H1 (cell line): ENCODE results near the gene BICD1. TPM values are rescaled to one million over a fixed set of nuclear protein-coding genes. Genes with fewer than 3 reads are reported as not detected.

ENCODE experiments used
- CTCF ChIA-PET: fragments of 300-600 bp; sonication (Branson Sonifier 250); formaldehyde crosslinking; loops from one replicate; lab custom pipeline; 2021; ENCODE audit not compliant: partially characterized antibody; lab: Charles Lee
- POLR2A ChIA-PET: fragments of 300-600 bp; sonication (Branson Sonifier 250); formaldehyde crosslinking; loops from one replicate; lab custom pipeline; 2021; ENCODE audit warnings: inconsistent platforms; ENCODE audit not compliant: partially characterized antibody; lab: Charles Lee
- DNase-seq, 2 experiments: peaks; one replicate each; pipeline versions ENCODE4 v3.0.0 to v3.0.0-alpha.2; 2010 to 2022; ENCODE audit warnings: low spot score in 2 of 2, low read depth in 1 of 2, mixed read lengths in 1 of 2
- FAIRE-seq: peaks from 2 replicates; lab custom pipeline; 2011; peaks lifted over from hg19 to GRCh38; lab: Jason Lieb, UNC
- H2AFZ ChIP-seq: 2 replicates; pipeline ENCODE4 v1.8.1; 2012; ENCODE audit warnings: low read length, inconsistent platforms
- H2AK5ac ChIP-seq: 2 replicates; pipeline ENCODE4 v1.6.1; 2013; ENCODE audit warnings: low read depth, low read length
- H2BK120ac ChIP-seq: replicated peaks from 2 replicates; pipeline ENCODE3; 2013; ENCODE audit warnings: low read depth, low read length, inconsistent platforms
- H2BK12ac ChIP-seq: 2 replicates; pipeline ENCODE4 v1.6.1; 2013; ENCODE audit warnings: low read depth, low read length
- H2BK15ac ChIP-seq: 2 replicates; pipeline ENCODE4 v1.6.1; 2013; ENCODE audit warnings: low read length
- H2BK20ac ChIP-seq: 2 replicates; pipeline ENCODE4 v1.6.1; 2013; ENCODE audit warnings: low read length
- H2BK5ac ChIP-seq: 2 replicates; pipeline ENCODE4 v1.6.1; 2013; ENCODE audit warnings: low read depth, low read length
- H3K14ac ChIP-seq: 2 replicates; pipeline ENCODE4 v1.6.1; 2013; ENCODE audit warnings: inconsistent platforms; ENCODE audit not compliant: insufficient read length
- H3K18ac ChIP-seq: 2 replicates; pipeline ENCODE4 v1.6.1; 2013; ENCODE audit warnings: low read length; ENCODE audit errors: extremely low read depth
- H3K23ac ChIP-seq: 2 replicates; pipeline ENCODE4 v1.6.1; 2013; ENCODE audit warnings: inconsistent platforms; ENCODE audit not compliant: insufficient read length
- H3K23me2 ChIP-seq: 2 replicates; pipeline ENCODE4 v1.6.1; 2013; ENCODE audit warnings: low read depth, low read length
- H3K27ac ChIP-seq: 2 replicates; pipeline ENCODE4 v1.6.1; 2011; ENCODE audit warnings: low read depth, low read length, inconsistent platforms
- H3K27me3 ChIP-seq, 4 experiments: replicated peaks in 1 of 4; 1 replicate in 1 of 4; 2 replicates in 3 of 4; pipeline versions ENCODE4 v1.6.1 to v1.8.1; 2011 to 2013; ENCODE audit warnings: low read length in 3 of 4, mild to moderate bottlenecking in 3 of 4, inconsistent platforms in 2 of 4, mixed read lengths in 2 of 4, moderate library complexity in 1 of 4; ENCODE audit not compliant: control insufficient read depth in 3 of 4, insufficient read depth in 3 of 4; ENCODE audit errors: extremely low read depth in 1 of 4
- H3K36me3 ChIP-seq, 4 experiments: 2 replicates each; pipeline versions ENCODE4 v1.6.1 to v1.8.1; 2011 to 2013; ENCODE audit warnings: mild to moderate bottlenecking in 4 of 4, low read length in 3 of 4, moderate library complexity in 2 of 4, control low read depth in 1 of 4, inconsistent platforms in 1 of 4; ENCODE audit not compliant: insufficient read depth in 4 of 4, control insufficient read depth in 2 of 4
- H3K4ac ChIP-seq: replicated peaks from 2 replicates; pipeline ENCODE3; 2013; ENCODE audit warnings: low read length, low read depth, mixed read lengths, inconsistent platforms; ENCODE audit not compliant: insufficient read length
- H3K4me1 ChIP-seq, 4 experiments: replicated peaks in 1 of 4; 1 replicate in 1 of 4; 2 replicates in 3 of 4; pipeline versions ENCODE4 v1.6.1 to v1.8.1; 2011 to 2013; ENCODE audit warnings: low read length in 3 of 4, inconsistent platforms in 2 of 4, mixed read lengths in 1 of 4; ENCODE audit not compliant: insufficient read depth in 4 of 4, control insufficient read depth in 3 of 4
- H3K4me2 ChIP-seq, 2 experiments: 2 replicates each; pipeline versions ENCODE4 v1.6.1 to v1.8.1; 2011 to 2013; ENCODE audit warnings: low read depth in 2 of 2, low read length in 2 of 2, control low read depth in 1 of 2, inconsistent platforms in 1 of 2, mild to moderate bottlenecking in 1 of 2; ENCODE audit not compliant: insufficient read depth in 1 of 2
- H3K4me3 ChIP-seq, 4 experiments: fragments of 200-600, 300-600 bp in 1 of 4; sonication (generic), shearing (Covaris generic), sonication (Bioruptor Twin) in 1 of 4; 2 replicates each; pipeline versions ENCODE4 v1.5.1 to v1.8.1; 2011 to 2016; ENCODE audit warnings: low read length in 4 of 4, low read depth in 3 of 4, control low read depth in 2 of 4, inconsistent platforms in 2 of 4, mild to moderate bottlenecking in 2 of 4, mixed read lengths in 1 of 4, moderate library complexity in 1 of 4; ENCODE audit not compliant: insufficient read depth in 2 of 4; ENCODE audit errors: extremely low read depth in 1 of 4
- H3K56ac ChIP-seq: replicated peaks from 2 replicates; pipeline ENCODE3; 2013; ENCODE audit warnings: low read depth, mild to moderate bottlenecking, mixed read lengths, low read length, inconsistent platforms; ENCODE audit not compliant: insufficient read length
- H3K79me1 ChIP-seq: 2 replicates; pipeline ENCODE4 v1.6.1; 2013; ENCODE audit warnings: low read depth, low read length, control low read depth
- H3K79me2 ChIP-seq, 2 experiments: 2 replicates each; pipeline versions ENCODE4 v1.6.1 to v1.8.1; 2012 to 2013; ENCODE audit warnings: low read length in 2 of 2, mild to moderate bottlenecking in 2 of 2, inconsistent platforms in 1 of 2; ENCODE audit not compliant: insufficient read depth in 2 of 2, control insufficient read depth in 1 of 2
- H3K9ac ChIP-seq, 4 experiments: replicated peaks in 1 of 4; 1 replicate in 1 of 4; 2 replicates in 3 of 4; pipeline versions ENCODE4 v1.6.1 to v1.8.1; 2011 to 2013; ENCODE audit warnings: low read depth in 3 of 4, low read length in 3 of 4, control low read depth in 2 of 4, mild to moderate bottlenecking in 2 of 4, moderate library complexity in 2 of 4, inconsistent platforms in 1 of 4; ENCODE audit errors: extremely low read depth in 1 of 4
- H3K9me3 ChIP-seq, 2 experiments: 2 replicates each; pipeline versions ENCODE4 v1.6.1 to v1.8.1; 2012 to 2013; ENCODE audit warnings: mild to moderate bottlenecking in 2 of 2, moderate library complexity in 2 of 2, control low read depth in 1 of 2, inconsistent platforms in 1 of 2, low read depth in 1 of 2, low read length in 1 of 2, mixed read lengths in 1 of 2; ENCODE audit not compliant: insufficient read depth in 2 of 2
- H4K20me1 ChIP-seq, 2 experiments: replicated peaks in 1 of 2; 2 replicates each; pipeline versions ENCODE3 to v1.8.1; 2011 to 2013; ENCODE audit warnings: inconsistent platforms in 2 of 2, low read length in 2 of 2, mild to moderate bottlenecking in 1 of 2; ENCODE audit not compliant: insufficient read depth in 2 of 2, control insufficient read depth in 1 of 2
- H4K5ac ChIP-seq: 2 replicates; pipeline ENCODE4 v1.6.1; 2013; ENCODE audit warnings: low read length, low read depth, mixed read lengths, inconsistent platforms; ENCODE audit not compliant: insufficient read length
- H4K8ac ChIP-seq: 2 replicates; pipeline ENCODE4 v1.8.0; 2013; ENCODE audit warnings: mild to moderate bottlenecking, moderate library complexity, low read length, inconsistent platforms; ENCODE audit not compliant: insufficient read depth; ENCODE audit errors: extremely low read depth
- H4K91ac ChIP-seq: replicated peaks from 2 replicates; pipeline ENCODE3; 2013; ENCODE audit warnings: low read length, mixed read lengths, inconsistent platforms; ENCODE audit not compliant: insufficient read length
- WGBS, 2 experiments: shearing (Covaris generic) in 1 of 2; methylation state at CpG; one replicate each; pipeline versions ENCODE4 v1.1.6 to v1.1.7; 2013 to 2015; ENCODE audit warnings: low lambda C conversion rate in 2 of 2, mixed read lengths in 2 of 2, inconsistent platforms in 1 of 2, low coverage in 1 of 2, missing lambda C conversion rate in 1 of 2; ENCODE audit not compliant: insufficient replicate concordance in 2 of 2, insufficient coverage in 1 of 2, insufficient read length in 1 of 2; ENCODE audit errors: extremely low coverage in 1 of 2, missing lambda C conversion rate in 1 of 2; 5-methylcytosine and 5-hydroxymethylcytosine counted together
- polyA plus RNA-seq, 7 experiments: library from polyadenylated mRNA; depleted of rRNA in 3 of 7; stranded (reverse) in 5 of 7; unstranded in 2 of 7; fragments of >200 nt in 5 of 7; fragments of 200-250 nt in 2 of 7; gene quantifications; 1 replicate in 5 of 7; 2 replicates in 1 of 7; 4 replicates in 1 of 7; pipeline versions ENCODE4 v1.2.1 to v1.2.3, GENCODE V29; 2011 to 2013; ENCODE audit warnings: missing spikeins in 2 of 7, mixed read lengths in 2 of 7
- total RNA-seq: library from RNA; stranded (reverse); fragmentation: NEBNext Ultra II Directional; extraction: Animal tissue kit (Norgen Biotek cat#: 25700); gene quantifications from 2 replicates; pipeline ENCODE4 v1.2.1, GENCODE V29; 2021

The BICD1 gene
- total and polyA plus RNA-seq, 2 of the 8 experiments (the other 6 are each of a cell fraction or from before 2014, with no cell fraction given), result 34.1 to 58.4 TPM

DNA sequence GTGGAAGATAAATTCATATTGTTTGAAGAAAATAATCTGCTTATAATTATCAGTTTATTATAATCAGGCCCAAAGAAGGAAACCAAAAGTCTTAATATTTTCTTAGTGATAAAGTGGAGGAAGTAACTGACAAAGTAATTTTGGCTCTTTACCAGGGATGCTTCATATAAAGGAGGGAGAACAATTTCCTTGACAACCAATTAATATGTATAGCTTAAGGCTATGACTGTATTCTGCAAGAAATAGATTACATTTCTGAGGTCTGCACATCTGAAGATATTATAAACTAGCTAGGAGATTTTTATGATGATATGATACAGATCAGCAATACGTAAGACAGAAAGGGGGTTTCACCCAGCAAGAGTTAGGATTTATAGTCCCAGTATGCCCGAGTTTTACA is 90.8 kb downstream of the BICD1 start:
- no peaks in the 10 kb centered on the region for H3K23me2 ChIP-seq
- H2BK15ac ChIP-seq, result no peak overlapping the region
- POLR2A ChIA-PET, result interaction anchor here (1.5 kb wide), 1 partner anchor 11 kb away, joined by 4 read pairs; no protein-coding TSS in a partner anchor
- no peak overlapping the region for H3K56ac ChIP-seq
- no peaks in the 10 kb centered on the region for H3K27me3 ChIP-seq
- H3K18ac ChIP-seq, result no peak overlapping the region
- no peak overlapping the region for H3K4me3 ChIP-seq
- H3K27ac ChIP-seq, result no peak overlapping the region
- no peak overlapping the region for H3K14ac ChIP-seq
- H2BK20ac ChIP-seq, result no peak overlapping the region
- FAIRE-seq (no peak), DNase-seq (no peak)
- no peak overlapping the region for H2BK5ac ChIP-seq
- H3K79me1 ChIP-seq, result no peaks in the 10 kb centered on the region
- no peak overlapping the region for H2BK120ac ChIP-seq
- no peak overlapping the region for H3K23ac ChIP-seq
- no peak overlapping the region for H4K5ac ChIP-seq
- H3K4me1 ChIP-seq, result no peaks in the 10 kb centered on the region
- no peaks in the 10 kb centered on the region for H4K20me1 ChIP-seq
- H4K91ac ChIP-seq, result no peak overlapping the region
- H3K36me3 ChIP-seq, result peaks cover 0 to 32% (median 15%) of the 10 kb centered on the region in 4 experiments; a peak in 4 of 8 replicates
- peaks cover 23 to 25% of the 10 kb centered on the region in 2 experiments for H3K9me3 ChIP-seq
- no peak overlapping the region for H3K4ac ChIP-seq
- CTCF ChIA-PET, result interaction anchor here (0.5 kb wide), 1 partner anchor 380 kb away, joined by 3 read pairs; no protein-coding TSS in a partner anchor
- H3K9ac ChIP-seq, result no peak overlapping the region
- WGBS, 2 experiments, result 94% methylated on average over 2 of the region's 2 CpGs; no CpG with 5 or more reads in 1 of the 2 experiments
- no peak overlapping the region for H3K4me2 ChIP-seq
- no peak overlapping the region for H2BK12ac ChIP-seq
- peaks cover 0 to 6% of the 10 kb centered on the region in 2 experiments; a peak in 2 of 4 replicates for H3K79me2 ChIP-seq
- H2AFZ ChIP-seq, result no peak overlapping the region
- no peak overlapping the region for H2AK5ac ChIP-seq
- H4K8ac ChIP-seq, result no peak overlapping the region
